Measurements from ENCODE around the gene SEMA5B. TPM values are rescaled to one million over a fixed set of nuclear protein-coding genes. Genes with fewer than 3 reads are reported as not detected.
A peak's percentile ranks its signal among the peaks of the same experiment; 100 is the strongest.

Gene SEMA5B
- total RNA-seq, 1 experiment from 2014 or later, result 0.16 TPM

- no peak overlapping the region for H3K4me3 ChIP-seq
- peaks cover 5% of the 10 kb centered on the region; the same call in 1 of the 2 replicates for H3K4me1 ChIP-seq
- DNase-seq, result no peak
- H3K27me3 ChIP-seq, result no peaks in the 10 kb centered on the region
- H3K9me3 ChIP-seq (replicated peaks), result no peaks in the 10 kb centered on the region
- no peak overlapping the region for H3K27ac ChIP-seq
- H3K36me3 ChIP-seq, result no peaks in the 10 kb centered on the region
These were observed 125.2 kb downstream of the SEMA5B start for GRCh38 chr3:122902326-122902725.

DNA sequence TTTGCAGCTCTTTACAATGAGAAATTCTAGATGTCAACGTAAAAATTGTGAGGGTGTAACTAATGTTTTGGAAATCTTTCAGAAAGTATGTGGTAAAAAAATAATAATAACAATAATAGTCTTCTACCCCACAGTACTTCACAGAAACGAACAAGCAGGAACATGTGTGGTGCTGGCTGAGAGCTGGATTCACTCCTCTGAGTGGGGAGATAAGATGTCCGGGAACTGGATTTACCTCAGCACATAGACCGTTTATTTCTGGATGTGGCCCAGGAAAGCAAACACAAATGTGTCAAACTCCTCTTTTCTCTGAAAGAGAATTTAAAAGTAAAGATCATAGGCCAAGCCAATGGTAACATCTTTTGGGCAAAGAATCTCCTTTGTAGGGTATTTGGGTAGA is 129.3 kb downstream of the SEMA5B start:
- Histone ChIP-seq H3K4me3 (no peak overlapping the region), H3K27me3 (0 out of 2 replicates have a peak, but pooled peaks cover 4% of the 10 kb centered on the region), H3K4me1 (peaks cover 5% of the 10 kb centered on the region; the same call in 1 of the 2 replicates), H3K9me3 (replicated peaks) (no peaks in the 10 kb centered on the region), H3K36me3 (no peaks in the 10 kb centered on the region), H3K27ac (no peak overlapping the region)
- no peak for DNase-seq

DNA sequence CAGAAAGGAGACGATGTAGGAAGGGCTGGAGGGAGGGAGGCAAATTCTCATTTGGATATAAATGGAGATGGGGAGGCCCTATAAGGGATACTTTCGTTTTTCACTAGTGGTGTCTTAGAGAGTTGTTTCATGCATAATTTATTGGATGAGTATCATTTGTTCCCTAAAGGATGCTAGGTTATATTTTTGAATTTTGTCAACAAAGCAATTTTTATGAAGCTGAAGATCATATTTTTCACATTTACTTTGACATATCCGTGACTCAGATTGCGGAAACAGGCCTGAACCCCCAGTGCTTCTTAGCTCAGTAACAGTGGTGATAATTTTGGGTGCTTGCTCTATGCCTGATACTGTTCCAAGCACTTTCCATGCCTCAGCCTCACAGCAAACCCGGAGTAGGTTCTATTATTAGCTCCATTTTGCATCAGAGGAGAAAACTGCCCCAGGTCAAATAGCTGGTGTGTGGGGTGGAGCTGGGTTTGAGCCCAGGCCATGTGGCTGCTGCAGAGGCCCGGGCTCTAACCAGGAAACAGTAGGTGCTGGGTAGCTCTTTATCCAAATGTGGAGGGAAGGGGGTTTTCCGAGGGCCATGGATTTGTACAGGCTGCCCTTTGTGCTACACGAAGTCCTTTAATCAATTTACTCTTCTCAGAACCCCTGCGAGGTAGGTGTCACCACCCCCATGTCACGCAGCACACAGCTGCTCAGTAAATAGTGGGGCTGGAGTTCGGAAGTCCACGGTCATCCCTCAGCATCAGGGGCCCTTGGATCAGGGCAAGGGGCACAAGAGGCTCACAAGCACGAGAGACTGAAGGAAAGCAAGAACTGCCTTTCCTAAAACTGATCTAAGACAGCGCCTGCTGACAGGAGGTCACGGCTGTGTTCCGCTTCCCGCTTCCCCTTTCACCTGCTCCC is 133.6 kb downstream of the SEMA5B start:
- peak; percentile 40 to 56 for DNase-seq
- H3K4me3 ChIP-seq, result peak overlapping the region; percentile 14; the same call in 1 of the 2 replicates
- 0 out of 2 replicates have a peak, but pooled peaks cover 4% of the 10 kb centered on the region for H3K27me3 ChIP-seq
- no peaks in the 10 kb centered on the region for H3K36me3 ChIP-seq
- H3K9me3 ChIP-seq (replicated peaks), result no peaks in the 10 kb centered on the region
- H3K4me1 ChIP-seq, result no peaks in the 10 kb centered on the region
- H3K27ac ChIP-seq, result no peak overlapping the region

DNA sequence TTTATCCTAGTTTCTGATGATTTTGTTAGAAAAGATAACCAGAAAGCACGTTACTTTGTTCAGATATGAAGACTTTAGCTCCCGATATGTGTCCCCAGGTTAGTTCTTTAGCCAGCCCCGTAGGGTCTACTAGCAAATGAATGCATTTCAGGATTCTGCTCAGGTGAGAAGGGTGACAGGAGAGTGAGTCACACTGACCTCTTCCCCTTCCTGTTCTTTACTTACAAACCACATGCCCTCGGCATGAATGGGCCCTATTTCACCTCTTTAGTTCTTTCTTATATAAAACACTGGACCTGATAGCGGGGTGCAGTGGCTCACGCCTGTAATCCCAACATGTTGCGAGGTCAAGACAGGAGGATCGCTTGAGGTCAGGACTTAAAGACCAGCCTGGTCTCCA is 134.3 kb downstream of the SEMA5B start:
- Histone ChIP-seq H3K9me3 (replicated peaks) (no peaks in the 10 kb centered on the region), H3K4me3 (no peak overlapping the region), H3K27me3 (0 out of 2 replicates have a peak, but pooled peaks cover 4% of the 10 kb centered on the region), H3K4me1 (no peaks in the 10 kb centered on the region), H3K36me3 (no peaks in the 10 kb centered on the region), H3K27ac (no peak overlapping the region)
- no peak for DNase-seq

DNA sequence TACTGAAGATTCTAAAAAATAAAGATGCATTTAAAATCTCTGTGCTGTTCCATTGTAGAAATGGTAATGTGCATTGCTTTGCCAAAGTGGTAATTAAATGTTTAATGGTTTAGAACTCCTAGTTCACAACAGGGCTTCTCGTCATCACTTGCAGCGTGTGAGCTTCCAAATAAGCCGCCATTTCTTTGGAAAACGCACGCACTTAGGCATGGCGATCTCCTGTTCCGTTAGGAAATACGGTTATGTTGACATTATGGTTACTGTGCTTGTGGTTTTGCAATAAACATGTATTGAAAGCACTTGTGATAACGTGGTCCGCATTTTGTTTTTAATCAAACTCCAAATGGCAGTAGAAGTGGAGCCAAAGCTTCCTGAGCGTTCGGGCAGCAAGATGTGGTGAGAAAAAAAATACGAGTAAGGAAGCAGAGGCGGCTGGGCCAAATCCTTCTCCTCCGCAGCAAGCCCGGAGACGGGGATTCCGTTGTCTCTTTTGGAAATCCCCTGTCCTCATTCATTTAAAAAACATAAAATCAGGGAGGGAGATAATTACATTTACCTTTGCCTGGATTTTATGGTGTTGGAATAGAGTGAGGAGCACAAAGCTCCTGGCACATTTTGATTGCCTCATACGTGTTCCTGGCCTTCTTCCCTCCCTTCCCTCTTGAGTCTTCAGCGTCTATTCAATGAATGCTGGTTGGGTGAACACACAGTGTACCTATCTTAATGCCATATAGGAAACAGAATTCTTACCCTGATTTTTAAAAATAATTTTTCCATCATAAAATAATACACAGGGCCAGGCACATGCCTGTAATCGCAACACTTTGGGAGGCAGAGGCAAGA is 135.2 kb downstream of the SEMA5B start:
- Histone ChIP-seq H3K4me1 (no peaks in the 10 kb centered on the region), H3K27ac (no peak overlapping the region), H3K36me3 (no peaks in the 10 kb centered on the region), H3K27me3 (0 out of 2 replicates have a peak, but pooled peaks cover 4% of the 10 kb centered on the region), H3K4me3 (no peak overlapping the region), H3K9me3 (replicated peaks) (no peaks in the 10 kb centered on the region)
- DNase-seq, result no peak

DNA sequence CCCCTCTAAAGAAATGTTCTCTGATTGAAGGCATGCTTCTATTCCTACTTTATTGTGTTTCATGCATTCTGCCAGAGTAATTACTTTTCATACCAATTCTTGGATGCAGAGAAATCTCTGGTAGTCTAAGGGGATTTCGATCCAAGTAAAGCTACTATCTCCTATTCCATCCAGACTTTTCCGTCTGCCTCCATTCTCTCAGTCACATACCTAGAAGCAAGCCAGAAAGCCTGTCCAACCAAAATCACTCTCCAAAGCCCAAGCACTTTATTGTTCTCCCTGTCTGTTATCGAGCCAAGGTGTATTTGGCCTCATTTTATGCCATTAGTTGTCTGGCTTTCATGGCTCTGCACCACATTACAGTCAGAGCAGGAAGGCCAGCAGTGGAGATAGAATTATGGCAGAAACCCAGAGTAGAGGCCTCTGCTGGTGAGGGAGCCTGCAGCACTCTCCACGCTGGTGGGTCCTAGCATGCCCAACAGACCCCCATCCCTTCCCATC is 136.8 kb downstream of the SEMA5B start:
- no peak for DNase-seq
- 0 out of 2 replicates have a peak, but pooled peaks cover 4% of the 10 kb centered on the region for H3K27me3 ChIP-seq
- H3K4me3 ChIP-seq, result no peak overlapping the region
- H3K27ac ChIP-seq, result no peak overlapping the region
- no peaks in the 10 kb centered on the region for H3K4me1 ChIP-seq
- no peaks in the 10 kb centered on the region for H3K36me3 ChIP-seq
- H3K9me3 ChIP-seq (replicated peaks), result no peaks in the 10 kb centered on the region

DNA sequence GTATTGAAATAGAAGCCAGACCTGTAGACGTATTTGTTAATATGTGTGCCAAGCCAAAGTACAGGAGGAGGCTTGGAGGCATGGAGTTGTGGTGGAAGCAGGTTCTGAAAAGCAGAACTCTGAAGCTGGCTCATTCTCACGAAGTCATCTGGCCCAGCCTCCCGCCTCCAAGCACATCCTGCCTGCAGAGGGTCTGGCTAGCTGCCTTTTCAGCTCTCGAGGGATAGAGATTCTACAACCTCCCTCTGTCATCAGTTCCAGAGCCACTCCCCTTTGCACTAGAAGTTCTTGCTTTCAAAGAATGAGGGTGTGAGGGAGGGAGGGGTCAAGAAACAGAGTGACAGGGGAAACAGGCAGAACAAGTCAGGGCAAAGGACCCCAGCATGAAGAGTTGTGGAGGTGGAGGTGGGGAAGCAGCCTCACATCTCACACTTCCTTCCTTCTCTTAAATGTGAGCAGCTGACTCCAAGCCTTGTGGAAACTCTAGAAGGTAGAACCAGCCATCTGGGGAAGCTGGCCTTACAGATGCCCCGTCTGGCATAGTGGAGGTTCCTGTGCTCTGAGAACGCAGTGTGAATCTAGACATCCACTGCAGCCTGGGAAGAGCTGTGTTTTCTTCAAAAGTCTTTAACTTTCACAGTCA is 137.4 kb downstream of the SEMA5B start:
- Histone ChIP-seq H3K27ac (no peak overlapping the region), H3K27me3 (0 out of 2 replicates have a peak, but pooled peaks cover 4% of the 10 kb centered on the region), H3K36me3 (no peaks in the 10 kb centered on the region), H3K4me1 (no peaks in the 10 kb centered on the region), H3K4me3 (no peak overlapping the region), H3K9me3 (replicated peaks) (no peaks in the 10 kb centered on the region)
- no peak for DNase-seq

GRCh38 chr3:122886946-122887345 is 140.6 kb downstream of the SEMA5B start:
- no peaks in the 10 kb centered on the region for H3K9me3 ChIP-seq (replicated peaks)
- peaks cover 4% of the 10 kb centered on the region; the same call in 1 of the 2 replicates for H3K4me1 ChIP-seq
- DNase-seq, result no peak

DNA sequence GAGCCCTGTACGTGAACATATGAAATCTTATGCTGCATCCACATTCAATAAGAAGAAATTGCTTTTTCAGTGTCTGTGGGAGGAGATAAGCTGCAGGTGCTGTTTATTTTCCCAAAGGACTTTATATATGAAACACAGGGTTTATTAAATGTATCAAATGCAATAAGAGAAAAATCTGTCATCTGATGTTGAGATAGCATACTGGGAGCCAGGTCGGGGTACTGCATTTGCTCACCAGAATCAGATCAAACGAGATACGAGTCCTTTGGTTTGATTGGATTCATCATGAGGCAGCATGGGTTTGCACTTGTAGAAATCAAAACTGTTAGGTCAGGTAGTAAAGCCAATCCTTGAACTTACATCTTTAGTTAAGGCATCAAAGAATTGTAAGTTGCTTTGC is 141.3 kb downstream of the SEMA5B start:
- no peak overlapping the region for H3K27ac ChIP-seq
- H3K4me1 ChIP-seq, result peaks cover 4% of the 10 kb centered on the region; the same call in 1 of the 2 replicates
- no peak for DNase-seq
- H3K36me3 ChIP-seq, result no peaks in the 10 kb centered on the region
- H3K9me3 ChIP-seq (replicated peaks), result no peaks in the 10 kb centered on the region
- no peak overlapping the region for H3K4me3 ChIP-seq
- no peaks in the 10 kb centered on the region for H3K27me3 ChIP-seq

More at GRCh38 chr3:122886946-122887345, 140.6 kb downstream of the SEMA5B start:
- Histone ChIP-seq H3K36me3 (no peaks in the 10 kb centered on the region), H3K27me3 (no peaks in the 10 kb centered on the region), H3K27ac (no peak overlapping the region), H3K4me3 (no peak overlapping the region)

DNA sequence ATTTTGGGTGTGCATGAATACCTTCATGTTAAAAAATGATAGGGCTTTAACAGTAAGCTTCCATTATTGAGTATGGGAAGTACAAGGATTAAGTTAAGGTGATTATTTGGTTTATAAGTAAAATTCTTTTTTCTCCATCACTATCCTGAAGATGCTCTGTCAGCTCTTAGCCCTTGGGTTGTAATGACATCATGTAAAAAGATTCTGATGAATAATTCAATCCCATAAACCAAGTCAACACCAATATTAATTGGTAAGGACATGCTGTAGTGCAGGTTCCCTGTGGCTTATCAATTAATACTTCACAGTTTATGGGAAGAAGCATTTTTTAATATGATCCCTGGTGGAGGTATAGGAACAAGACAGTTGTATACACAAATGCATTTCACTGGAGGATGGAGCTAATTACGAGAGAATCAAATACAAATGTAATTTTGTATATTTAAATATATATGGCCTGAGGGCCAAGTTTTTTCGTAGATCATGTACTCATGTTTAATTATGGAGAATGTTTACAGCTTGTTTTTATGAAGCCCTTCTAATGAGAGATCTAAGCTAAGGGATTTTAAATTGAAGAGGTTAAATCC is 145.1 kb downstream of the SEMA5B start:
- no peaks in the 10 kb centered on the region for H3K27me3 ChIP-seq
- H3K36me3 ChIP-seq, result 0 out of 2 replicates have a peak, but pooled peaks cover under 1% of the 10 kb centered on the region
- no peak overlapping the region for H3K27ac ChIP-seq
- no peaks in the 10 kb centered on the region for H3K9me3 ChIP-seq (replicated peaks)
- H3K4me3 ChIP-seq, result no peak overlapping the region
- no peak for DNase-seq
- H3K4me1 ChIP-seq, result peaks cover 4% of the 10 kb centered on the region; the same call in 1 of the 2 replicates

DNA sequence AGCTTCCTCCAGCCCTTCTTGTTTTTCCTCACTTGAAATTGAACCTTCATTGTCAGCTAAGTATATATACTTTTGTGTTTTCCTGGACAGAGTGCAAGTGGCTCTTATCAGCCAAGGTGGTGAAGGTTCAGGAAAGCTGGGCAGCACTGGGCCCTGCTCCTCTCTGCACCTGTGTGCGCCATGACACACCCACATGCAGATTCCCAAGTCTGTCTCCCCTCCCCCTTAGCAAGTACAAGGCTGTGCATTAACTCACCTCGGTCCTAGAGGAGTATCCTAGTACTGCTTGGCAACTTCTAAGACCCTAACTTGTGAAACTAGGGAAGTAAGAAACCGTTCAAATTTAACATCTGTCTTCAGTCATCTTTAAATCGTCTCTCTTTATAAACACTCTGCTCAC is 146.9 kb downstream of the SEMA5B start:
- Histone ChIP-seq H3K36me3 (0 out of 2 replicates have a peak, but pooled peaks cover 2% of the 10 kb centered on the region), H3K4me3 (no peak overlapping the region), H3K4me1 (peaks cover 4% of the 10 kb centered on the region; the same call in 1 of the 2 replicates), H3K9me3 (replicated peaks) (no peaks in the 10 kb centered on the region), H3K27ac (no peak overlapping the region), H3K27me3 (no peaks in the 10 kb centered on the region)
- no peak for DNase-seq

DNA sequence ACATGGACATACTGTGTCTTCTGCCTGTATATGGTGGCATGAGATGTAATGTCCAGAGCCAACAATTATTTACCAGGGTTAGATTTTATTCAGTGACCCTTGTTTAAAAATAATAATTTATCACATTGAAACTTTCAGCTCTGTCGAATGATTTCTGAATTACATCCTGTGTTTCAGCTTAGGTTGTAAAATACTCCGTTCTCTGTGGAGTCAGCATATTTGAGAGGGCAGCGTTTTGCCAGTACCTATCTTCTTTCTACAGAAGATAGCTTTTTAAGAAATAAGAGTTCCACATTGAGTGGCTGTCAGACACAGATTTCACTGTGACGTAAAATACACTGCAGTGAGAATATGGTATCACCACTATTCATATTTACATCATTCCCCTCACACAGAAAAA is 147.4 kb downstream of the SEMA5B start:
- Histone ChIP-seq H3K27me3 (no peaks in the 10 kb centered on the region), H3K4me3 (no peak overlapping the region), H3K9me3 (replicated peaks) (no peaks in the 10 kb centered on the region), H3K36me3 (0 out of 2 replicates have a peak, but pooled peaks cover 2% of the 10 kb centered on the region), H3K4me1 (peaks cover 4% of the 10 kb centered on the region; the same call in 1 of the 2 replicates), H3K27ac (no peak overlapping the region)
- DNase-seq, result no peak

- Histone ChIP-seq H3K4me1 (no peaks in the 10 kb centered on the region), H3K36me3 (peaks cover 5% of the 10 kb centered on the region; the same call in 1 of the 2 replicates), H3K4me3 (no peak overlapping the region), H3K9me3 (replicated peaks) (no peaks in the 10 kb centered on the region), H3K27ac (no peak overlapping the region), H3K27me3 (no peaks in the 10 kb centered on the region)
- no peak for DNase-seq
These were observed 151.9 kb downstream of the SEMA5B start for GRCh38 chr3:122875547-122876127.

Measured in SJCRH30 (cell line).